GM18508 (cell line): ENCODE measurements around the gene C21orf58.
"Not testable (repeated sequence)": the region's sequence is repeated elsewhere in the genome, so short reads cannot be mapped to it uniquely, and the experiment has no call there.

Experiments
- ATAC-seq: cut with Tn5 transposase; IDR thresholded peaks from one replicate; pipeline ENCODE4 v1.9.1; 2021; ENCODE audit warnings: moderate number of reproducible peaks; ENCODE audit not compliant: insufficient read depth, unreplicated experiment

Gene C21orf58

GRCh38 chr21:46323710-46324389 is at the start of gene C21orf58, which contains the start of gene PCNT:
Gene C21orf58, minus strand, starts transcription at chr21:46323870. Its CDS starts 1,132 bp downstream, at chr21:46322738.
Gene PCNT, plus strand, starts transcription at chr21:46324156. Its CDS starts 73 bp downstream, at chr21:46324229.
- peak; percentile 61 for ATAC-seq

GRCh38 chr21:46372947-46373346 is 49.3 kb upstream of the C21orf58 start:
- not testable (repeated sequence) for ATAC-seq

GRCh38 chr21:46372014-46372485 is 48.4 kb upstream of the C21orf58 start:
- no peak for ATAC-seq

- ATAC-seq = no peak
These were observed 47.7 kb upstream of the C21orf58 start for GRCh38 chr21:46371204-46372013.

GRCh38 chr21:46369520-46370235 is 46.0 kb upstream of the C21orf58 start:
- ATAC-seq = no peak

- ATAC-seq = no peak
These were observed 45.0 kb upstream of the C21orf58 start for GRCh38 chr21:46368533-46369285.

- no peak for ATAC-seq
These were observed 43.3 kb upstream of the C21orf58 start for GRCh38 chr21:46366966-46367365.

GRCh38 chr21:46366561-46366960 is 42.9 kb upstream of the C21orf58 start:
- no peak for ATAC-seq

GRCh38 chr21:46366091-46366490 is 42.4 kb upstream of the C21orf58 start:
- ATAC-seq = no peak

- ATAC-seq = no peak
These were observed 40.0 kb upstream of the C21orf58 start for GRCh38 chr21:46363698-46364097.

GRCh38 chr21:46362946-46363345 is 39.3 kb upstream of the C21orf58 start:
- ATAC-seq = no peak

- no peak for ATAC-seq
These were observed 38.3 kb upstream of the C21orf58 start for GRCh38 chr21:46361935-46362334.

GRCh38 chr21:46361176-46361575 is 37.5 kb upstream of the C21orf58 start:
- no peak for ATAC-seq

- no peak for ATAC-seq
These were observed 34.2 kb upstream of the C21orf58 start for GRCh38 chr21:46357684-46358425.

- ATAC-seq = no peak
These were observed 33.6 kb upstream of the C21orf58 start for GRCh38 chr21:46357335-46357604.

- no peak for ATAC-seq
These were observed 33.0 kb upstream of the C21orf58 start for GRCh38 chr21:46356494-46357334.

GRCh38 chr21:46356005-46356338 is 32.3 kb upstream of the C21orf58 start:
- no peak for ATAC-seq

GRCh38 chr21:46355161-46356004 is 31.7 kb upstream of the C21orf58 start:
- ATAC-seq = no peak
